DND-41 (cell line): ENCODE data around the gene LMF1.

ENCODE experiments used
- ATAC-seq: fragments of 200-7000 bp; cut with Tn5 transposase; 3 replicates; pipeline ENCODE4 v1.9.1; 2021; ENCODE audit warnings: low read depth; ENCODE audit not compliant: insufficient read depth
- DNase-seq: peaks from one replicate; pipeline ENCODE4 v3.0.0-alpha.2; 2020
- H2AFZ ChIP-seq: 2 replicates; pipeline ENCODE4 v1.6.0; 2012; ENCODE audit warnings: low read depth, low read length
- H3K27ac ChIP-seq: 2 replicates; pipeline ENCODE4 v1.5.1; 2012; ENCODE audit warnings: low read length, inconsistent platforms
- H3K27me3 ChIP-seq: fragments of 200-600 bp; sonication (generic); 2 replicates; pipeline ENCODE4 v1.6.0; 2012; ENCODE audit warnings: low read length, mild to moderate bottlenecking, inconsistent platforms; ENCODE audit not compliant: insufficient read depth, poor library complexity
- H3K36me3 ChIP-seq: 2 replicates; pipeline ENCODE4 v1.5.1; 2012; ENCODE audit warnings: low read length, inconsistent platforms; ENCODE audit not compliant: insufficient read depth
- H3K4me1 ChIP-seq: 2 replicates; pipeline ENCODE4 v1.5.1; 2012; ENCODE audit warnings: mild to moderate bottlenecking, low read length; ENCODE audit not compliant: insufficient read depth
- H3K4me2 ChIP-seq: 2 replicates; pipeline ENCODE4 v1.6.0; 2012; ENCODE audit warnings: mild to moderate bottlenecking, moderate library complexity, low read length, inconsistent platforms; ENCODE audit not compliant: insufficient read depth
- H3K4me3 ChIP-seq, 2 experiments: fragments of 200-600 bp in 1 of 2; shearing (Covaris generic) in 1 of 2; 2 replicates each; pipeline ENCODE4 v1.5.1; 2012 to 2016; ENCODE audit warnings: inconsistent platforms in 2 of 2, low read length in 2 of 2, mild to moderate bottlenecking in 2 of 2, low read depth in 1 of 2, moderate library complexity in 1 of 2
- H3K79me2 ChIP-seq: 2 replicates; pipeline ENCODE4 v1.6.0; 2012; ENCODE audit warnings: low read length, inconsistent platforms; ENCODE audit not compliant: insufficient read depth
- H3K9ac ChIP-seq: 2 replicates; pipeline ENCODE4 v1.6.0; 2012; ENCODE audit warnings: low read depth, mild to moderate bottlenecking, inconsistent platforms, low read length, moderate library complexity
- H3K9me3 ChIP-seq: 2 replicates; pipeline ENCODE4 v1.5.1; 2012; ENCODE audit warnings: low read length, moderate library complexity, mild to moderate bottlenecking, inconsistent platforms; ENCODE audit not compliant: insufficient read depth, severe bottlenecking
- H4K20me1 ChIP-seq: 2 replicates; pipeline ENCODE4 v1.6.0; 2012; ENCODE audit warnings: low read length; ENCODE audit not compliant: insufficient read depth
- EZH2 ChIP-seq: IDR thresholded peaks from 3 replicates; pipeline ENCODE4 v1.6.1; 2012; ENCODE audit warnings: borderline replicate concordance, low read depth, mild to moderate bottlenecking, moderate library complexity, low read length, inconsistent platforms; ENCODE audit not compliant: severe bottlenecking
- TF ChIP-seq, protein P1 (sequence below): IDR thresholded peaks from 2 replicates; pipeline ENCODE4 v1.5.1; 2012; ENCODE audit warnings: borderline replicate concordance, low read length, moderate library complexity, mild to moderate bottlenecking; ENCODE audit not compliant: poor library complexity, severe bottlenecking; ENCODE audit errors: extremely low read depth

LMF1 gene

GRCh38 chr16:970766-971581, at the start of gene LMF1:
Gene LMF1, minus strand, starts transcription at chr16:970984. Its CDS starts 4 bp downstream, at chr16:970980.
- peaks cover 2% of the 10 kb centered on the region for H3K9me3 ChIP-seq
- H3K4me2 ChIP-seq = peak within 1 kb of the TSS; percentile 88
- peaks cover 37% of the 10 kb centered on the region for H3K79me2 ChIP-seq
- ATAC-seq (peak; percentile 89), DNase-seq (peak; percentile 94)
- H3K27me3 ChIP-seq = no peaks in the 10 kb centered on the region
- H3K36me3 ChIP-seq = peaks cover 31% of the 10 kb centered on the region
- H3K27ac ChIP-seq = peak within 1 kb of the TSS; percentile 88
- TF ChIP-seq, protein P1, sequence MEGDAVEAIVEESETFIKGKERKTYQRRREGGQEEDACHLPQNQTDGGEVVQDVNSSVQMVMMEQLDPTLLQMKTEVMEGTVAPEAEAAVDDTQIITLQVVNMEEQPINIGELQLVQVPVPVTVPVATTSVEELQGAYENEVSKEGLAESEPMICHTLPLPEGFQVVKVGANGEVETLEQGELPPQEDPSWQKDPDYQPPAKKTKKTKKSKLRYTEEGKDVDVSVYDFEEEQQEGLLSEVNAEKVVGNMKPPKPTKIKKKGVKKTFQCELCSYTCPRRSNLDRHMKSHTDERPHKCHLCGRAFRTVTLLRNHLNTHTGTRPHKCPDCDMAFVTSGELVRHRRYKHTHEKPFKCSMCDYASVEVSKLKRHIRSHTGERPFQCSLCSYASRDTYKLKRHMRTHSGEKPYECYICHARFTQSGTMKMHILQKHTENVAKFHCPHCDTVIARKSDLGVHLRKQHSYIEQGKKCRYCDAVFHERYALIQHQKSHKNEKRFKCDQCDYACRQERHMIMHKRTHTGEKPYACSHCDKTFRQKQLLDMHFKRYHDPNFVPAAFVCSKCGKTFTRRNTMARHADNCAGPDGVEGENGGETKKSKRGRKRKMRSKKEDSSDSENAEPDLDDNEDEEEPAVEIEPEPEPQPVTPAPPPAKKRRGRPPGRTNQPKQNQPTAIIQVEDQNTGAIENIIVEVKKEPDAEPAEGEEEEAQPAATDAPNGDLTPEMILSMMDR = no peak
- TF ChIP-seq EZH2 = no peak
- H2AFZ ChIP-seq = peak within 1 kb of the TSS; percentile 96
- H4K20me1 ChIP-seq = no peaks in the 10 kb centered on the region
- H3K4me3 ChIP-seq = peak within 1 kb of the TSS; percentile 89 to 91
- peaks cover 26% of the 10 kb centered on the region for H3K4me1 ChIP-seq
- H3K9ac ChIP-seq = peak within 1 kb of the TSS; percentile 93

DNA sequence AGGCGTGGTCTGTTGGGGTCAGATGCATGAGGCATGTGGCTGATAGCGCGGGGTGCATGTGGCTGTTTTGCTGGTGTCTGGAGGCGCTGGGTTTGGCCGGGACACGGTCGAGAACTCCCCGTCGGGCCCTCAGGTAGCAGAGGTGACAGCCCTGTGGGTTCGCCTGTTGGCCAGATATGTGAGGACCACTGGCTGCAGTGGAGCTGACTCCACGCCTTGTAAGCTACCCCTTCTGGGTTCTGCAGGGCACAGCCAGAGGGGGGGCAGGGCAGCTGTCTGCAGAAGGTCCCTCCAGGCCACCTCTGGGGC, 49.3 kb upstream of the LMF1 start:
- ATAC-seq (no peak), DNase-seq (no peak)

GRCh38 chr16:1019231-1020090, 48.7 kb upstream of the LMF1 start:
- Histone ChIP-seq H3K9ac (no peak overlapping the region), H3K9me3 (no peaks in the 10 kb centered on the region), H3K27ac (no peak overlapping the region), H3K4me2 (no peak overlapping the region), H3K4me1 (no peaks in the 10 kb centered on the region), H2AFZ (no peak overlapping the region), H3K27me3 (no peaks in the 10 kb centered on the region), H3K36me3 (no peaks in the 10 kb centered on the region), H3K79me2 (no peaks in the 10 kb centered on the region), H3K4me3 (no peak overlapping the region), H4K20me1 (0 out of 2 replicates have a peak, but pooled peaks cover 2% of the 10 kb centered on the region)
- DNase-seq (no peak), ATAC-seq (no peak)
- no peak for TF ChIP-seq EZH2
- TF ChIP-seq, protein P1 = no peak

More for the DNA sequence above, 49.3 kb upstream of the LMF1 start:
- no peaks in the 10 kb centered on the region for H3K9me3 ChIP-seq
- no peaks in the 10 kb centered on the region for H3K36me3 ChIP-seq
- no peak overlapping the region for H2AFZ ChIP-seq
- H3K27ac ChIP-seq = no peak overlapping the region
- TF ChIP-seq, protein P1 = no peak
- TF ChIP-seq EZH2 = no peak
- no peak overlapping the region for H3K4me3 ChIP-seq
- H3K27me3 ChIP-seq = no peaks in the 10 kb centered on the region
- H3K4me1 ChIP-seq = no peaks in the 10 kb centered on the region
- no peak overlapping the region for H3K9ac ChIP-seq
- no peaks in the 10 kb centered on the region for H3K79me2 ChIP-seq
- H4K20me1 ChIP-seq = 0 out of 2 replicates have a peak, but pooled peaks cover 2% of the 10 kb centered on the region
- H3K4me2 ChIP-seq = no peak overlapping the region
